GM12892 (cell line): ENCODE results near the gene LY6G5B.

ENCODE experiments used
- POLR2A ChIP-seq: IDR thresholded peaks from 2 replicates; pipeline ENCODE4 v1.6.1; 2011; ENCODE audit warnings: low read depth, low read length, control low read depth
- TAF1 ChIP-seq: IDR thresholded peaks from 2 replicates; pipeline ENCODE4 v1.6.1; 2011; ENCODE audit warnings: low read depth, mild to moderate bottlenecking, control low read depth, low read length, borderline replicate concordance

- TF ChIP-seq POLR2A, result no peak
- TF ChIP-seq TAF1, result no peak
These were observed 24.5 kb upstream of the LY6G5B start for GRCh38 chr6:31645325-31645724.
